Ovary (tissue), 3 donors: ENCODE results near the gene TMEM80.

ENCODE experiments used
- EP300 ChIP-seq: sonication (generic); formaldehyde crosslinking; IDR thresholded peaks from one replicate; pipeline ENCODE4 v1.6.1; 2017; ENCODE audit warnings: antibody characterized with exemption
- POLR2A ChIP-seq: fragments of 450-650 bp; IDR thresholded peaks from one replicate; pipeline ENCODE4 v1.6.1; 2017; ENCODE audit warnings: antibody characterized with exemption, mild to moderate bottlenecking, moderate library complexity
- TF ChIP-seq, protein P1 (sequence below), 3 donors: fragments of 450-650 bp in 2 of 3; fragments of 200-600 bp in 1 of 3; IDR thresholded peaks; one replicate each; pipeline versions ENCODE4 v1.5.1 to v1.8.0; 2016 to 2022; ENCODE audit warnings: antibody characterized with exemption in 3 of 3, mild to moderate bottlenecking in 1 of 3
- donor health status: DM: no; HTN: no; CAD: no.

DNA sequence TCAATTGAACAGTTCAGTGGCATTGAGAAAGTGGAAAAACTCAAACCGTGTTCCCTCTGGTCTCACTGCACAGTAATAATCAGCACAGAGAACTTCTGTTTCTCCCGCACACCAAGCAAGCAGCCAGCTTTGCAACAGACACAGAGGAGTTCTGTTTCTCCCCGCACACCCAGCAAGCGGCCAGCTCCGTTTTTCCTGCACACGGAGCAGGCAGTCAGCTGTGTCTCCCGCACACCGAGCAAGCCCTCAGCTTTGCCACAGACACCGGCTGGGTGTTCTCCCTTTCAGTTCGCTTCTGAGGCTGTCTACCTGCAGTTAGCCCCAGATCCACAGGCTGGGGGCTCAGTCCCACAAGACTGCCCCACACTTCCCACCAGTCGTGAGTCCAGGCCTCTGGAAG, 41.8 kb downstream of the TMEM80 start:
- TF ChIP-seq POLR2A = no peak
- TF ChIP-seq, protein P1, sequence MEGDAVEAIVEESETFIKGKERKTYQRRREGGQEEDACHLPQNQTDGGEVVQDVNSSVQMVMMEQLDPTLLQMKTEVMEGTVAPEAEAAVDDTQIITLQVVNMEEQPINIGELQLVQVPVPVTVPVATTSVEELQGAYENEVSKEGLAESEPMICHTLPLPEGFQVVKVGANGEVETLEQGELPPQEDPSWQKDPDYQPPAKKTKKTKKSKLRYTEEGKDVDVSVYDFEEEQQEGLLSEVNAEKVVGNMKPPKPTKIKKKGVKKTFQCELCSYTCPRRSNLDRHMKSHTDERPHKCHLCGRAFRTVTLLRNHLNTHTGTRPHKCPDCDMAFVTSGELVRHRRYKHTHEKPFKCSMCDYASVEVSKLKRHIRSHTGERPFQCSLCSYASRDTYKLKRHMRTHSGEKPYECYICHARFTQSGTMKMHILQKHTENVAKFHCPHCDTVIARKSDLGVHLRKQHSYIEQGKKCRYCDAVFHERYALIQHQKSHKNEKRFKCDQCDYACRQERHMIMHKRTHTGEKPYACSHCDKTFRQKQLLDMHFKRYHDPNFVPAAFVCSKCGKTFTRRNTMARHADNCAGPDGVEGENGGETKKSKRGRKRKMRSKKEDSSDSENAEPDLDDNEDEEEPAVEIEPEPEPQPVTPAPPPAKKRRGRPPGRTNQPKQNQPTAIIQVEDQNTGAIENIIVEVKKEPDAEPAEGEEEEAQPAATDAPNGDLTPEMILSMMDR (IDR thresholded peaks at IDR 0.05) = no peak
- no peak for TF ChIP-seq EP300
